Measurements from ENCODE around the gene HCRTR2.
"Not testable (repeated sequence)": the region's sequence is repeated elsewhere in the genome, so short reads cannot be mapped to it uniquely, and the experiment has no call there.

Gene HCRTR2

DNA sequence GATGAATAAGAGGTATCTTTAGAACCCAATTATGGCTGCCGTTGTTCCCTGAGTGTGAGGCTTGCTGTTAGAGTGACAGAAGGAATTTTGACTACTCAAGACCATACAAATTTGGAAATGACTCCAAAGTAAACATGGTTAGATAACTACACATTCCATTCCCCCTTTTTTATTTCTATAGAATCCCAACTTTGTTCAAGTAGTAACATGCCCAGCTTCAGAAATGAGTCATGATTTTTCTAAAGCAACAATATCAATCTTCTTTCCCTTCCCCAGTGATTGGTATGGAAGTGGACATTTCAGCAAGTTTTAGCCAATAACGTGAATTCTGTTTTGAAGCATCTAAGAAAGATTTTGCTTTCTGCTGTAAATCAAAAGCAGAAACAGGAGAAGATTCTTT lies 37.8 kb downstream of the HCRTR2 start:
- DNase-seq (ENCODE audit: low read depth in 2 of 2), result no peak

DNA sequence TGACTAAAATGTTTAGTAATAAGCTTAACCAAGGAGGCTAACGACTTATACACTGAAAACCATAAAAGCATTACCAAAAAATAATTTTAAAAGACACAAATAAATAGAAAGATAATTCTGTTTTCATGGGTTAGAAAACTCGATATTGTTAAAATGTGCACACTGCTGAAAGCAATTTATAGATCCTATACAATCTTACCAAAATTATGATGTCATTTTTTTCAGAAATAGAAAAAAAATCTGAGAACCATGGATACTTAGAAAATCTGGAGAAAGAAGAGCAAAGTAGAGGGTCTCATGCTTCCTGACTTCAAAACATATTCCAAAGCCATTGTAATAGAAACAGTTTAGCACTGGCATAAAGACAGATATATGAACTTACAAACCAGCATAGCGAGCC lies 46.6 kb downstream of the HCRTR2 start:
- DNase-seq (ENCODE audit: low read depth in 2 of 2), result no peak

DNA sequence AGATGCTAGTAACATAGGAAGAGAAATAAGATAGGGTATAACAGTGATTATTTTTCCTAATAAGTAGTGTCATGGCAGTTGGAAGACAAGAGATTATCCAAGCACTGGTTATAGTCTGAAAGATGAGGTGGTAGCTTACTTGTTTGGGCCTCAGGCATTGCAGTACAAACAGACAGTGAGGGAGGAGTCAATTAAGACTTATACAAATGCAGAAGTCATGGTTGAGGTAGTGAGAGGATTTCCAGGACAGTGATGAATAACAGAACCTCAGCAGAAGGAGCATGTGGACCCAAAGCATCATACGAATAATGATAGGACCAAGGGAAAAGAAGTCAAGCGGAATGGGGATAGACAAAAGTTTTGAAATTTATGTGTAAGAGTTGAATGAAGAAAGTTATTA lies 53.5 kb downstream of the HCRTR2 start:
- no peak for DNase-seq (ENCODE audit: low read depth in 2 of 2)

DNA sequence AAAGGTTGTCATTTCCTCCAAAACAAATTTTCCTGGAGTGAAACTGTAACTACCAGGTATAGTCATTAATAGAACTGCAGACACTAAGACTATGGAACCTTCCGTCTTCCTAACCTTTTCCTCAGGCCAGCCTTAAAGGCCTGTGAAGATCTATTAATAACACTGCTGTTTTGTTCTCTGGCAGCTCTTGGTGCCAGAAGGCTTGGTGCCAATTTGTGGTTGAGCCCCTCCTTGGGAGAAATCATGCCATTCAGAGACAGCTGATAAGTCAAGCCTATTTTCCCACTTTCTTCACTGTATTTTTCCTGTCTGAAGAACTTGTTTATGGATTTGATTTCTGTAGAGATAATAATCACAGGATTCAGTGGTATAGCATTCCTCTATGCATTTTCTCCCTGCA lies 64.8 kb downstream of the HCRTR2 start:
- no peak for DNase-seq (ENCODE audit: low read depth in 2 of 2)

DNA sequence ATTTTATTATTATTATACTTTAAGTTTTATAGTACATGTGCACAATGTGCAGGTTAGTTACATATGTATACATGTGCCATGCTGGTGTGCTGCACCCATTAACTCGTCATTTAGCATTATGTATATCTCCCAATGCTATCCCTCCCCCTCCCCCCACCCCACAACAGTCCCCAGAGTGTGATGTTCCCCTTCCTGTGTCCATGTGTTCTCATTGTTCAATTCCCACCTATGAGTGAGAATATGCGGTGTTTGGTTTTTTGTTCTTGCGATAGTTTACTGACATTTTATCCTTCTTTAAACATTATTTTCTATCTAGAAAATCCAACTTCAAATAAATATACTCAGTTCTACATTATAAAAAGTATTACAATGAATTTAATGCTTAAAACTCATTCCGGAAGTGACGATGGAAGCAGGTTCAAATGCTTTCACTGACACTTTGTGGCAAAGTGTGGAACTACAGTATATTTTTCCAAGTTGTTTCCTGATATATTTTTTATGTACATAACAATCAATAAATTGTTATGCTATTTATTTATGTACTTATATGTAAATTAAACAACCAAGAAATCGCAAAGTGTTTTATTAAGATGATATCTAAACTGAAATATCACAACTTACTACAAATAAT lies 66.8 kb downstream of the HCRTR2 start:
- not testable (repeated sequence) for DNase-seq (ENCODE audit: low read depth in 2 of 2)

DNA sequence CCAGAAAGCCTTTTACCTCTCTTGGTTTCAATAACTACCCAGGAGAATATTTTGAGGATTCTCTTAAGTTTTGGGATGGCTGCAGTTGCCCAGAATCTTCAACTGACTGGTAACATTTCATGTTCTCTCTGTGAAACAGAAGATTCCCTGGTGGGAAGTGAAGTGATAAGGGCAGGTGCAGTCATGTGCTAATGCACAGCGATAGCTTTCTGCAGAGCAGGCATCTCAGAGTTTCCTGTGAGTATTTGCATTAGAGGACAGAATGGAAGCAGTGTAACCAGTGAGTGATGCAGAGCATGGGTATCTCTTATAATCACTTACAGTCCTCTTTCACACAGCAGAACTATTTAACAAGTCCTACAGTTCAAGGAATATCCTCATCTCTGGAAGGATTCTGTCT lies 76.1 kb downstream of the HCRTR2 start:
- DNase-seq (ENCODE audit: low read depth in 2 of 2), result no peak

DNA sequence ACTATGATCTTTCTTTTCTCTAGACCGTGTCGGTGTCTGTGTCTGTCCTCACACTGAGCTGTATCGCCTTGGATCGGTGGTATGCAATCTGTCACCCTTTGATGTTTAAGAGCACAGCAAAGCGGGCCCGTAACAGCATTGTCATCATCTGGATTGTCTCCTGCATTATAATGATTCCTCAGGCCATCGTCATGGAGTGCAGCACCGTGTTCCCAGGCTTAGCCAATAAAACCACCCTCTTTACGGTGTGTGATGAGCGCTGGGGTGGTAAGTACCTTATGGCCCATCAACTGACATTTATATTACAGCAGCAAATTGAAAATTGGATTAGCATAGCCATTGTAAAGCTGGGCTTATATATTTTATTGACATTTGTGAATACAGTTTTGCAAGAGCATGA lies 80.8 kb downstream of the HCRTR2 start:
- DNase-seq (ENCODE audit: low read depth in 2 of 2), result no peak

DNA sequence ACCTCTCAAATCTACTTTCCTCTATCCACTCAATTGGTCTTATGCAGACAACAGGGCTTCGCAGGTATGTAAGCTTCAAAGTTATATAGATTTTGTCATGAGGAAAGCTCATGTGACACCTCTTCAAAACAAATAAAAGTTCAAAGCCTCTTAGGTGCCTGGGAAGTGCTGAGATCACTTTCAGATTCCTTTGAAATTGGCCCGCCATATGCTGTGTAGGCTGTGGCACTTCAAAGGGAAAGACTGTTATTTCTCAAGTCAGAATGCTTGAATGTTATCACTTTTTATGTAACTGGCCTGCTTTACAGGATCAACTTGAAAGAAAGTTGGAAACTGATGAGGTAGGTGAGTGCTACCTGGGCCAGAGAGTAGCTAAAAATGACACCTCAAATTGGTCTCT lies 85.9 kb downstream of the HCRTR2 start:
- DNase-seq (ENCODE audit: low read depth in 2 of 2), result no peak

DNA sequence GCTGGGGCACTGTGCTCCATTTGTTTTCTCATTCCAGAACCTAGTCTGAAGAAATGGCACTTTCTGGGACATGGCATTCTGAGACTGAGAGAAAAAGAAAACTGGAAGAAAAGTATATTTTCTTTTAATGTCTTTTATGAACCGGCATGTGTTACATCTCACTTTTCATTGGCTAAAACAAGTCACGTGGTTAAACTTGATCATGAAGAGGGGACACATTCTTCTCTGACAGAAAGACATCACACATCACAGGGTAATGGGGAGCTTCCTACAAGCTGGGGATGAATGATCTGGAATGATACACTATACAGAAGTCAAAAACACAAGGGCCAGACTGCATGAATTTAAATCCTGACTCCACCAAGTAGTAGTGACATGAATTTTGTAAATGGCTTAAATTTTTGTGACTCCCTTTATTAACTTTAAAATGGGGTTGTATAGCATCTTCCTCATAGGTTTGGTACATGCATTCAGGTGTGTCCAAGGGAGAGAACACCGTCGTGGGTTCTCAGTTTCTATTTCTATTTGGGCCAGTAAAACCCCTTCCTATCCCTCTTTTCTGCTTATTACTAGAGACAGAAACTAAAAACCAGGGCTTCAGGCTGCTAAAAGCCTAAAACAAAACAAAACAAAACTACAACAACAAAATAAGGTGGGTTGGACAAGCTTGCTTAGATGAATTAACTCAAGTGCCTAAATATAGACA lies 91.2 kb downstream of the HCRTR2 start:
- no peak for DNase-seq (ENCODE audit: low read depth in 2 of 2)

DNA sequence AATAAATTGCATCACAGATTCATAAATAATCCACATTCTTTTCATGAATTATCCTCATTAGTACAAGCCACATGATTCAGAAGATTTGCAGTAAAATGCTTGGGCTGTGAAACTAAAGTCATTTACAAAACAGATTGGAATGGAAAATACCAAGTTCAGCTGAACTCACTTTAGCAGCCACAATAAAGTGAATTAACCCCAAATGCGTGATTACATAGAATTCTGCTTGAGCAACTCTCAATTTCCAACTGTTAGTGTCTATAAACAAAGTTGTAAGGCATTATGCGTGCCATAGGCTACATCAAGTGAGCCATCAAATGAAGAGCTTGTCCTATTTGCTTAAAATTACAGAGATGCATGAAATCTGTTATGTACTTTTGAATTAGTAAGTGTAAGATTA lies 92.6 kb downstream of the HCRTR2 start:
- no peak for DNase-seq (ENCODE audit: low read depth in 2 of 2)

DNA sequence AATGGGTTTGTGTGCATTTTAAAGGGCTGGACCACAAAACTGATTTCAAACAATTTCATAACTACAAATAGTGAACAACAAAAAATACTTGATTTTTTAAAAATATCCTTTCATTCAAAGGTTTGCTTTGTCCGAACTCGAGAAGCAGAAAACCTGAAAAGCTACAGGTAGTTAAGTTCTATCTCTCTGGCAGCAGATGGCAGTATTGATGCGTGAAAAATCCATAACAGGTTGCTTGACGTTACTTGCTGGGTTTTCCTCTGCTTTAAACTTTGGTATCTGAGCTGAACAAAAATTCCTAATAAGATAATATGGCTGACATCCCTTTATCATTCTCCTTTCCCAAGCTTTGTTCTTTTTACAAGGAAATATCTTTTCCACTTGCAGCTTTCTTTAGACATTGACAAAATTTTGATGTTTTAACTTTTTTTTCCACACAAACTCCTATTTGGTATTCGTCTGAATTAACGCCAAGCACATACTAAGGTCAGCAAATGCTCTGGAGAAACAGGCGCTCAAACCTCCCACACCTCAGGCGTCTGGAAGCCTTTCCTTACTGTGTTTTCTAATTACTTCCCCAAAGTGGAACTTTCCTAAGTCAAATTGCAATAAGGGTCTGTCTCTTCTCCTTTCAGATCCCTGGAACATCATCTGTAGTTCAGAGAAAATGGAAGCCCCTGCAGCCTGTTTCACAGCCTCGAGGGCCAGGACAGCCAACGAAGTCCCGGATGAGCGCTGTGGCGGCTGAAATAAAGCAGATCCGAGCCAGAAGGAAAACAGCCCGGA lies 102.6 kb downstream of the HCRTR2 start:
- peak in 1 of 2 donors; percentile 1 for DNase-seq (ENCODE audit: low read depth in 2 of 2)

DNA sequence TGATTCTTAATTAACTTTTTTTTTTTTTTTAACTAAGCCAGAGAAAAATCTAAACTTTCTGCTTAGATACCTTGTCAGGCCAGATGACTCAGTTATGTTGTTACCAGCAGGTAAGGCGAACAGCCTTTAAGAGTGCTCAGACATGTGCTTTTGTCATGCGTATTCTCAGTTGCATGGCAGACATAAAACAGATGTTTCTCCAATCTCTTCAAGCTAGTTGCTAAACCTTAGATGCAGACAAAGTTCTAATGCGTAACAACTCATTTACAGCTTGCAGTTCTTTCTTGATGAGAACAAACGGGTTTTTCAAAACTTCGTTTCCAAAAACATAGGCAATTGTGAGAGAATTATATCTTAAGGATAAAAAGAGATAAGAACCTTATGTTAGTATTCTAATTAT lies 103.3 kb downstream of the HCRTR2 start:
- DNase-seq (ENCODE audit: low read depth in 2 of 2), result no peak

DNA sequence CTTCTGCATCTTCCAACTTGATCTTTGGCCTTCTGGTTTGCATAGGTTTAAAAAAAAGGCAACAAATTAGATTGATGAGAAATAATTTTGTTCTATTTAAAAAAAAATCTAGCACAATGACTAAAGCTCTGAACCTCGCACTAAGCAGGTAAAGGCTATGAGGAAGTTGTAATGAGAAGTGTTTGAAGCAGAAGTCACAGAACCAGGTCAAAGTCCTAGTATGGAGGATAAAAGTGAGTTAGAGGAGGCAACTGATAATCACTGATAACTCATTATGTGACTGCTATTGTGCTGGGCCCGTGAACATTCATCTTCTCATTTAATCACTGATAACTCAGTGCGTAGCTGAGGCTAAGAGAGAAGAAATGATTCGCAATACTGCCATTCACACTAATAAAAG lies 106.9 kb downstream of the HCRTR2 start:
- DNase-seq (ENCODE audit: low read depth in 2 of 2), result no peak

DNA sequence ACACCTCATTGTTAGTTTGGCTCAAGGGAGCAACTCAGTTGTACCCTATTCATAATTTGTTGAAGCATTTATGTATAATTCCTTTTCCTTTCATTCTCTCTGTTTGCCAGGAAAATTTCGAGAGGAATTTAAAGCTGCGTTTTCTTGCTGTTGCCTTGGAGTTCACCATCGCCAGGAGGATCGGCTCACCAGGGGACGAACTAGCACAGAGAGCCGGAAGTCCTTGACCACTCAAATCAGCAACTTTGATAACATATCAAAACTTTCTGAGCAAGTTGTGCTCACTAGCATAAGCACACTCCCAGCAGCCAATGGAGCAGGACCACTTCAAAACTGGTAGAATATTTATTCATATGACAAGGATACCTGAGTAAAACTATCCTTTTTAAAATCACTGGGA lies 107.8 kb downstream of the HCRTR2 start:
- no peak for DNase-seq (ENCODE audit: low read depth in 2 of 2)

DNA sequence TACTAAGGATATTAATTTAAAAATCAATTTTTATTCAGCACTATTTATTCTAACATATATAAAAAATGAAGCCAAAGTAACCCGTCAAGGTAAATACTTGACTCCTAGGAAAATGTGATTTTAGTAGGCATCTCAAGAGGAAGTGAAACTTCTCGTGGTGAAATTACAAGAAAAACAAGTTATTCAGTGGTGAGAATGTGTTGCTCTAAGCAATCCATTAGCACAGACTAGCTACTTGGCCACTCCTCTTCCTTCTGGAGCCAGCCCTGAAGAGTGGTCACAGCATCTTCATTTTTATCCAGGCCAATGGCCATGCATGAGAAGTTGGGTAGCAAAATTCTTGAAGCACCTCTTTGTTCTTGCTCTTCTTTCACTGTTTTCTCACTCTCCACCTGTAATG lies 112.5 kb downstream of the HCRTR2 start:
- DNase-seq (ENCODE audit: low read depth in 2 of 2), result no peak

DNA sequence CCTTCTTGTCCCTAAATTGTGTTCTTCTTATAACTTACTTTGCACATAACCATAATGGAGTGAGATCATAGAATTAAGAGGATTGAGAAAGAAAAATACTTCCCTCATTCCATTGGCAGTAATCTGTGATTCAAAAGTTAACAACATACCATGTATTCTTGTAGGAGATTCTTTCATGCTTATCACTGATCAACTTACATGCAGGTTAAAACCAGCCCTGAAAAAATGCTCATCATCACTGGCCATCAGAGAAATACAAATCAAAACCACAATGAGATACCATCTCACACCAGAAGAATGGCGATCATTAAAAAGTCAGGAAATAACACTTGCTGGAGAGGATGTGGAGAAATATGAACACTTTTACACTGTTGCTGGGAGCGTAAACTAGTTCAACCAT lies 116.4 kb downstream of the HCRTR2 start:
- DNase-seq (ENCODE audit: low read depth in 2 of 2), result no peak

DNA sequence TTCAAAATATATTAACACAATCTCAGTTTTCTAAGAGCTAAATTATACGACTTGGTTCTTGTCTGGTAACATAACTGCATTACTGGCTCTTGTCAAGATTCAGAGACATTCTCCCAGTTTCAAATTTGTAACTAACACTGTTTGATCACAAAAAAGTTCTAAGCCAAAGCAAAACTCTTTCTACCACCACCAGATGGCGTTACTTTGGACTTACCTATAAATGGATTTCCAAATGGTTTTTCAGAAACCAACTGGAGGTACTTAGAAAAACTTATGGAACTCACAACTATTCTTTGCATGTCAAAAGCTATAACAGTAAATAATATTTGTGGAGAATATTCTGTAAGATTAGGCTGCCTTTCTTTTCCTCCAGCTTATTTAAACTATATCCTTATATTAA lies 118.8 kb downstream of the HCRTR2 start:
- no peak for DNase-seq (ENCODE audit: low read depth in 2 of 2)

DNA sequence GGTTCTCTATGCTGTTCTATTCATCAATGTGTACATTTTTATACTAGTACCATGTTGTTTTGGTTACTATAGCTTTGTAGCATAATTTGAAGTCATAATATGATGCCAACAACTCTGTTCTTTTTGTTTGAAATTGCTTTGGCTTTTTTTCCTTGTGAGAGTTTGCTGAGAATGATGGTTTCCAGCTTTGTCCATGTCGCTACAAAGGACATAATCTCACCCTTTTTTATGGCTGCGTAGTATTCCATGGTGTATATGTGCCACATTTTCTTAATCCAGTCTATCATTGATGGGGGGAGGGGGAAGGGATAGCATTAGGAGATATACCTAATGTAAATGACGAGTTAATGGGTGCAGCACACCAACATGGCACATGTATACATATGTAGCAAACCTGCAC lies 122.9 kb downstream of the HCRTR2 start:
- not testable (repeated sequence) for DNase-seq (ENCODE audit: low read depth in 2 of 2)

DNA sequence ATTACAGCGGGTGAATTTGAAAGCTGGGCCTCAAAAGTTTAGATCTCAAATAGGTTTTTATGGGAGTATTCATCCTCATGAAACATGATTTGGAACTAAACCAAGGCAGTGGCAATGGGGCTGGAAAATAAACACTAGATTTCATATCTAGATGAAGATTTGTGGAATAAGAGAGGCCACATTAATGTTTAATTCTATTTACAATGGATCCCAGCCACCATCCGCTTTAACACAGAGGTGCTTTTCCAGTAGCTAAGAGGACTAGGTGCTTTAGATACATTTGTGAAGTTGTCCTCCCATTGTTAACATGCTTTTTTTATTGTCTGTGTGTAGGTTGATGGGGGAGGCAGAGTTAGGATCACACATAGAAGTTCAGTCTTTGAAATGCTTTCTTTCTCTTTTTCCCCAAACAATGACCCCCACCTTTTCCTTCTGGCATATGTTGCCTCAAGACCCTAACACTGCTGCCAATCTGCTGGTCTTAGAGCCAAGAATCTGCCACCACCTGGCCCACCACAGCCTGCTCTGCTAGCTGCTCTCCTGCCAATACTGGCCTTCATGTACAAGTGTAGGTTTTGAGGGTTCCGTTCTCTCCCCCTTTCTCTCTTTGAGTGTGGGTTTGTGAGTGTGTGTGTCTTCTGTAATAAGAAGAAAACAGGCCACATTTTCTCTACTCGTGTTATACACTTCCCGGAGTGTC lies 125.1 kb downstream of the HCRTR2 start:
- no peak for DNase-seq (ENCODE audit: low read depth in 2 of 2)

DNA sequence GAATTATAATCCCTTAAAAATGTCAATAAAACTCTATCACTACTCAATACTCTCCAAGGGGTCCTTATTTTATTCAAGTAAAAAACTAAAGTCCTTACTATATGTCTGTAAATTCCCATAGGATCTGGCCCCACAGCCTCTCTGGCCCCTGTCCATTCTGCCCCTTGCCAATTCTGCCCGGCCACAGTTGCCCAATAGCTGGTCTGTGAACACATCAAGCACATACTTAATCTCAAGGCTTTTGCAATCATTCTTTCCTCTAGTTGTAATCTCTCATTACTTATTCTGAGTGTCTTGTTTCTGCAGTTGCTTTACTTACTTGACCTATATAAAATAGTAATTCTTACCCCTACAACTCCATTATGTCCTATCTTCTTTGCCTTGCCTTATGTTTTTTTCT lies 130.4 kb downstream of the HCRTR2 start:
- no peak for DNase-seq (ENCODE audit: low read depth in 2 of 2)

DNA sequence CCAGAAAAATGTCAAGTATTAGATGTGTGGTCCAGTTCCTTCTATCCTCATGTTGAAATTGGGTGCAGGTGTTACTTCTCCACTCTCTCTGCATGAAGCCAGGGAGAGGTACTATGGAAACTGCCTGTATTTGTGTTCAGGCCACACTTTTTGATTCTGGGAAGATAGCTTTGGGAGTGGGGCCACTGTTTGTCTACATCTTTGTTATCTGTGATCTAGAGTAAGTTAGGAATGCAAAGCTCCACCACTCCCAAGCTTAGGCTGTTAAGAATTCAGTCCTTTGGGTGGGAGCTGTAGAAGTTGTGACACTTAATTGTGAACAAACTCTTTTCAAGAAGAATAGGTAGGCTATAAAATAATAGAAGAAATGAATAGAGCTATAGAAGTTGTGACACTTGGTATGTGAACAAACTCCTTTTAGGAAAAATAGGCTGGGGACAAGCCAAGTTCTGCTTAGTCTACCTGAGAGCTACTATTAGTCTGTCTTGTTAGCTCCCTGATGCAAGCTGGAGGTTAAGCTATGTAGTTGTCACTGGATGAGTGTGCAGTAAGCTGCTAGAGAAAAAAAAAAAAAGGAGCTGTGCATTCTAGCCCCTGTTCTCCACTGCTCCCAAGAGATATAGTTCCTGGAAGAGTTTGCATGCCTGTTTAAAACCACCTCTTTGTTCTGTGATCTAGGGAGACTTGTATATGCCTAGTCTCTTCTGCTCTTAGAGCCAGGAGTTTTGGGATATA lies 145.8 kb downstream of the HCRTR2 start:
- no peak for DNase-seq (ENCODE audit: low read depth in 2 of 2)

DNA sequence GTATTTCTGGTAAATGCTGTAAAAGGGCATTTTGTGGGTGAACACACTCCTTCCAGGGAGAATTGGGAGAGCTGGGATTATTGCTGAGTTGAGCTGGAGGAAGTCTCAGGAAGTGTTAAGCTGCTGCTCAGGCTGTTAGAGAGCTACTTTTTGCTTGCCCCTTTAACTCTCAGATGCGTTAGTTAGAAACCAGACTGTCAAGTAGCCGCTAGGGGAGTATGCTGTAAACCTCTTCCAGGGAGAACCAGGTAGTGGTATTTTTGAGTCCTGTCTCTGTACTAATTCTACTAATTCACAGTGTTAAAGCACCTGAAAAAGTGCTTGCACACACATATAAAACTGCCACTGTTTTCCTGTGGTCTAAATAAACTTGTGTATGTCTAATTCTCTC lies 146.4 kb downstream of the HCRTR2 start:
- no peak for DNase-seq (ENCODE audit: low read depth in 2 of 2)
